ENCODE data around the gene GSTO1.

- no peak for TF ChIP-seq EP300 (conservative IDR thresholded peaks at IDR 0.05; ENCODE audit: poor library complexity, severe bottlenecking)
- TF ChIP-seq, protein P1, sequence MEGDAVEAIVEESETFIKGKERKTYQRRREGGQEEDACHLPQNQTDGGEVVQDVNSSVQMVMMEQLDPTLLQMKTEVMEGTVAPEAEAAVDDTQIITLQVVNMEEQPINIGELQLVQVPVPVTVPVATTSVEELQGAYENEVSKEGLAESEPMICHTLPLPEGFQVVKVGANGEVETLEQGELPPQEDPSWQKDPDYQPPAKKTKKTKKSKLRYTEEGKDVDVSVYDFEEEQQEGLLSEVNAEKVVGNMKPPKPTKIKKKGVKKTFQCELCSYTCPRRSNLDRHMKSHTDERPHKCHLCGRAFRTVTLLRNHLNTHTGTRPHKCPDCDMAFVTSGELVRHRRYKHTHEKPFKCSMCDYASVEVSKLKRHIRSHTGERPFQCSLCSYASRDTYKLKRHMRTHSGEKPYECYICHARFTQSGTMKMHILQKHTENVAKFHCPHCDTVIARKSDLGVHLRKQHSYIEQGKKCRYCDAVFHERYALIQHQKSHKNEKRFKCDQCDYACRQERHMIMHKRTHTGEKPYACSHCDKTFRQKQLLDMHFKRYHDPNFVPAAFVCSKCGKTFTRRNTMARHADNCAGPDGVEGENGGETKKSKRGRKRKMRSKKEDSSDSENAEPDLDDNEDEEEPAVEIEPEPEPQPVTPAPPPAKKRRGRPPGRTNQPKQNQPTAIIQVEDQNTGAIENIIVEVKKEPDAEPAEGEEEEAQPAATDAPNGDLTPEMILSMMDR (IDR thresholded peaks at IDR 0.05; ENCODE audit: poor library complexity, severe bottlenecking), result no peak
These were observed 31.4 kb upstream of the GSTO1 start for GRCh38 chr10:104223304-104223703.

All from neural cell (in vitro differentiated cells).